Left renal cortex interstitium (tissue), 4 donors: Measurements from ENCODE around the gene NGEF. TPM values are rescaled to one million over a fixed set of nuclear protein-coding genes. Genes with fewer than 3 reads are reported as not detected.
"Not testable (repeated sequence)": the region's sequence is repeated elsewhere in the genome, so short reads cannot be mapped to it uniquely, and the experiment has no call there.

ENCODE experiments used
- DNase-seq, 4 donors: peaks; one replicate each; pipeline ENCODE4 v3.0.0-alpha.2; 2013; ENCODE audit warnings: low read depth in 4 of 4, low spot score in 2 of 4, missing footprints in 1 of 4
- polyA plus RNA-seq, 4 donors: library from polyadenylated mRNA; unstranded; fragments of 120-200 nt; gene quantifications; one replicate each; pipeline ENCODE4 v1.2.1, GENCODE V29; 2013; ENCODE audit not compliant: insufficient read length in 4 of 4

Gene NGEF
- 1 to 10 TPM; 2.1 to 3.5 (median 2.8) TPM for polyA plus RNA-seq

GRCh38 chr2:233013027-233013461 lies at the start of gene NGEF:
Gene NGEF, minus strand, starts transcription at chr2:233013256. Its CDS starts 38,366 bp downstream, at chr2:232974890.
- no peak for DNase-seq

- no peak for DNase-seq
Measured at GRCh38 chr2:233062451-233062850, 49.4 kb upstream of the NGEF start.

GRCh38 chr2:233061591-233062450 lies 48.8 kb upstream of the NGEF start:
- no peak for DNase-seq

GRCh38 chr2:233060980-233061590 lies 48.0 kb upstream of the NGEF start:
- no peak for DNase-seq

GRCh38 chr2:233060501-233060979 lies 47.5 kb upstream of the NGEF start:
- DNase-seq = no peak

- no peak for DNase-seq
Measured at GRCh38 chr2:233059797-233060500, 46.9 kb upstream of the NGEF start, which contains the start of gene INPP5D. Gene INPP5D, plus strand, starts transcription at chr2:233060342. Its CDS starts 137 bp downstream, at chr2:233060479.

GRCh38 chr2:233059547-233059796 lies 46.4 kb upstream of the NGEF start:
- no peak for DNase-seq

GRCh38 chr2:233058717-233059546 lies 45.9 kb upstream of the NGEF start:
- DNase-seq = no peak

- no peak for DNase-seq
Measured at GRCh38 chr2:233056961-233057605, 44.0 kb upstream of the NGEF start.

GRCh38 chr2:233055362-233055761 lies 42.3 kb upstream of the NGEF start:
- DNase-seq = no peak

GRCh38 chr2:233053928-233054784 lies 41.1 kb upstream of the NGEF start:
- no peak for DNase-seq

- DNase-seq = not testable (repeated sequence)
Measured at GRCh38 chr2:233052517-233052916, 39.5 kb upstream of the NGEF start.

GRCh38 chr2:233051241-233052149 lies 38.4 kb upstream of the NGEF start:
- DNase-seq = no peak

GRCh38 chr2:233049194-233049761 lies 36.2 kb upstream of the NGEF start:
- DNase-seq = no peak

- DNase-seq = no peak
Measured at GRCh38 chr2:233048569-233049193, 35.6 kb upstream of the NGEF start.

- no peak for DNase-seq
Measured at GRCh38 chr2:233047667-233048066, 34.6 kb upstream of the NGEF start.

- no peak for DNase-seq
Measured at GRCh38 chr2:233047206-233047605, 34.1 kb upstream of the NGEF start.
